HG02973 (cell line): ENCODE data around the gene TTLL5.

Experiments
- ATAC-seq: cut with Tn5 transposase; IDR thresholded peaks from one replicate; pipeline ENCODE4 v1.9.1; 2021; ENCODE audit warnings: moderate library complexity; ENCODE audit not compliant: unreplicated experiment

Gene TTLL5

DNA sequence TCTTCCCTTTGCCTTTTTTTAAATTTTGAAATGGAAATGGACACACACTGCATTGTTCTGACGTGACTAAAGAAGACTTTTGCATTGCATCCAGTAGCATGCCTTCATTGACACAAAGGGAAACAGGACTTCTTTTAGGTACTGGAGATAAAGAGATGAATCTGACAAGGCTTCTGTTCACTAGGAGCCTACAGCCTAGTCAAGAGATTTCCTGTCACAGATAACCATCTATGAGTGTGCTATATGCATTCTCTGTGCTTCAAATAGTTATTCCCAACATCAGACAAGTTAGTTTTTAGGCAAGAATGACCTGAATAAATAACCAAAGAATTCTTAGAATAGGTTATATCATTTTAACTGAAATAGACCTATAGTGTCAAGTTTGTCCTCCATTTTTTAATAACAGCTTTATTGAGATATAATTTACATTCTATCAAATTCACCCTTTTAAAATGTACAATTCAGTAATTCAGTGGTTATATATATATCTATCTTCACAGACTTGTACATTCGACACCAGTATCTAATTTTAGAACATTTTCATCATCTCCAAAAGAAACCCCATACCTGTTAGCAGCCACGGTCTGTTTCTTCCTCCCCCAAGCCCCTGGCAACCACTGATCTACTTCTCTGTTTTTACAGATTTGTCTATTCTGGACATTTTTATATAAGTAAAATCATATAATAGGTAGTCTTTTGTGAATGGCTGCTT lies 122.7 kb downstream of the TTLL5 start:
- no peak for ATAC-seq

DNA sequence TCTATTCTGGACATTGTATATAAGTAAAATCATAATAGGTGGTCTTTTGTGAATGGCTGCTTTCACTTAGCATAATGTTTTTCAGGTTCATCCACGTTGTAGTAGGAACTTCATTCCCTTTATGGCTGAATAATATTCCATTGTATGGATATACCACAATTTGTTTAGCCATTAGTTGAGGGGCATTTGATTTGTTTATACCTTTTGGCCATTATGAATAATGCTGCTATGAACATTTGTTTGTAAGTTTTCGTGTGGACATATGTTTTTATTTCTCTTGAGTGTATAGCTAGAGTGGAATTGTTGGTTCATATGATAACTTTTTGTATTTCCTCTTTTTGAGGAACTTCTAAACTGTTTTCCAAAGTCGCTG lies 123.3 kb downstream of the TTLL5 start:
- no peak for ATAC-seq

DNA sequence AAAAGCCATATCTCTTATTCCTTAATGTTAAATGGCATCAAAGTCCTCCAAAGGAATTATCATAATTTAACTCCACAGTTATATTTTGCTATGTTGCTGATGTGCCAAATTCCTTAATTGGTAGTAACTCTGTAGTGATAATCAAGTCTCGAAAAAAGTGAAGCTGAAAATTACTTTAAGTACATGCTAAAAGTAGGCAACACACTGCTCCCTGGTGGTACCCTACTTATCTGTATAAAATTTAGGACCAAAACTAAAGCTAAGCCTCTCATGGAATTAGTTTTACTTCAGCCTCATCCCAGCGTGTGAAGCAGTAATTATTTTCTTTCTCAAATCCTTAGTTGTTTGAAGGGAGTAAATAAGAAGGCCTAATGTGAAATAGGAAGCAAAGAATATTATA lies 132.8 kb downstream of the TTLL5 start:
- no peak for ATAC-seq

DNA sequence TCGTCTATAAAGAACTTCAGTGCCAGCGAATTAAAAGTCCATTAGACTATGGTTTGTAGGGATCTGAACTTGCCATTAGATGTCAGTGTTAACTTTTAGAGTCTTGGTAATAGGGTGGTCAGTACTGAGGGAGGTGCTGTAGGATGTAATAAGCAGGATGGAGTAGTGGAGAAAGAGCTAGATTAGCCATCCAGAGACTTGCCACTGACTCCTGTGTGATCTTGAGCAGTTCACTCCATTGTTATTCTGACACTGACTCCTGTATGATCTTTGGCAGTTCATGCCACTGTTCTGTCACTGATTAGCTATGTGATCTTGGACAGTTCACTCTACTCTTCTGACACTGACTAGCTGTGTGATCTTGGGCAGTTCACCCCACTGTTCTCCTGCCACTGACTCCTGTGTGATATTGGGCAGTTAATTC lies 133.6 kb downstream of the TTLL5 start:
- ATAC-seq, result no peak

DNA sequence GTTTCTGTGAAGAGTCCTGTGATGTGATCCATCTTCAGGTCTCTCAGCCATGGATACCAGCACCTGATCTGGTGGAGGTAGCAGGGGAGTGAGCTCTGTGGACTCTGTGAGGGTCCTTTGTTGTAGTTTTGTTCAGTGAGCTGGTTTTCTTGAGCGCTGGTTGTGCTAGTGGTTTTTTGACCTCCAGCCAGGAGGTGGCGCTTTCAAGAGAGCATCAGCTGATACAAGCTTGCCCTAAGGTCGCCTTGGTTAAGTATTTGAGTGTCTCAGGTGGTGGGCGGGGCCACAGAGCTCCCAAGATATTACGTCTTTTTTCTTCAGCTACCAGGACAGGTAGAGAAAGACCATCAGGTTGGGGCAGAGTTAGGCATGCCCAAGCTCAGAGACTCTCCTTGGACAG lies 139.7 kb downstream of the TTLL5 start:
- ATAC-seq, result no peak

DNA sequence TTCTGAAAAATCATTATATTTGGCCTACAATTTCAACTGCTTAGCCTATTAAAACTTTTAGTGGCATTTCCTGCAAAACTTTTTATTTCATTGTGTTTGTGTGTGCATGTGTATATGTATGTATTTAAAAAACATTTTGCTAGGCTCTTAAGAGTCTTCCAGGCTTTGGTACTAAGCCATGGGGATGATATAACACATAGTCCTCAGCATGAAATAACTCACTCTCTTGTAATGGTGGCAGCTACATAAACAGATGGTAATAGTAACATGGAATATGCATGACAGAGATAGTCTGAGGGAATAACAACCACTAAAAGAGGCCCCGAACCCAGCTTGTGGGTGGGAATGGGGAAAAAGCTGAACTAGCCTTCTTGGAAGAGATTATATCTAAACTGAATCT lies 141.4 kb downstream of the TTLL5 start:
- no peak for ATAC-seq

DNA sequence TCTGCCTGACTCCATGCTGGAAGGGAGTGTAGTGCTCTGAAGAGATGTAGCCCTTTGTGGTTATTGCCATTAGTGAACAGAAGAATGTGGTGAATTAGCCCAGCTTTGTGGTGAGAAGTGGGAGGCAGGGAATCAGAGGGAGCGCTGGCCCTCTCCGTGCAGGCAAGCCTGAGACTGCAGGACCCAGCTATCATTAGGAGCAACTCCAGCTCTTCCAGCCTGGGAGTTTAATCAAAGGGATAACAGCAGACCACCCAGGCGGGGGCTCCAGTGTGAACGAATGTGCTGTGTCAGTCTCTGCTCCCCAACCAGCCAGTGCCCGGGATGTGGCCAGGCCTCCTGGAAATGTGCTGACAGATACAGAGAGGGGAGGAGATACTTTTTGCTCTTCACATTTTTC lies 142.7 kb downstream of the TTLL5 start:
- no peak for ATAC-seq

DNA sequence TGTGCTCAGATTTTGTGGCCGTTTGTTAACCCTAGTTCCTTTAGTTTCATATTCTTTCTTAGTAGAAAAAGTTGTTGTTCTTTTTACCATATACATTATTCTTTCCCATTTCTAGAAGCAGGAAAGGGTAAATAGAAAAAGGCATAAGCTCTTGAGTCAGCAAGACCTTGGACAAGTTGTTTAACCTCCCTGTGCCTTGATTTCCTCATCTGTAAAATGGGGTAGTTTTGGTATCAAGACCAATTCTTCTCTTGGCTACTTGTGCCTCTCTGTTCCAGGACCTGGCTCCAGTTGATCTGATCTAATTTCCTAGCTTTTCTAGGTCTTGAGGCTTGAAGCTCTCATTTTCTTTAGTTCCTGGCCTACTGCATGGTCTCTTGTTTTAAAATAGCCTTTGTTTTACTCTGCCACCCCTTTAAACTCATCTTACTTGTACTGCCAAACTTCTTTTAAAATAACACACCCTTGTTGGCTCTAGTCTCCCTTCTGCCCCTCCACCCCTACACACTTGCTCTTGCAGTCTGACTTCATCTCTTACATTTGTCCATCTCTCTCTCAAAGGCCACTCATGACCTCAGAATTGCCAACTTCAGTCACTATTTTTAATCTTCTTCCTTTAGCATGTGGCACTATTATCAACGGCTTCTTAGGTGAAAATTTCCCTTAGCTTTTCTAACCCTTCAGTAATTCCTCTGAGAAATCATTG lies 143.7 kb downstream of the TTLL5 start:
- no peak for ATAC-seq

DNA sequence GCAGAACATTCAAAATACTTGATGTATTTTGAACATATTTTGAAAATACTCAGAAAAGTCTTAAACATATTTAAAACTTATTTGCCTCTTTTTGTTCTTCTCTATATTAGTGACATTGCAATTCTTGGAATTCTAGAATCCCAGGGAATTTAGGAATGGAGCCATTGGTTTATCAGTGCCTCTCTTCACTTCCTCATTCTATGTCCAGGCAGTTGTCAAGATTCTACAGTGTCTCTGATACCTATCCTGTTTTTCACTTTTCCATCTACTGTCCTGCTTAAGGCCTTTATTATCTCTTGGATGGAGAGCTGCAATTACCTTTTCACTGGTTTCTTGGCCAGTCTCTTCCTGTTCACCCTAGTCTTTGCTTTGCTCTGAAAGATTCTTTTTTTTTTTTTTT lies 144.6 kb downstream of the TTLL5 start:
- ATAC-seq, result no peak

DNA sequence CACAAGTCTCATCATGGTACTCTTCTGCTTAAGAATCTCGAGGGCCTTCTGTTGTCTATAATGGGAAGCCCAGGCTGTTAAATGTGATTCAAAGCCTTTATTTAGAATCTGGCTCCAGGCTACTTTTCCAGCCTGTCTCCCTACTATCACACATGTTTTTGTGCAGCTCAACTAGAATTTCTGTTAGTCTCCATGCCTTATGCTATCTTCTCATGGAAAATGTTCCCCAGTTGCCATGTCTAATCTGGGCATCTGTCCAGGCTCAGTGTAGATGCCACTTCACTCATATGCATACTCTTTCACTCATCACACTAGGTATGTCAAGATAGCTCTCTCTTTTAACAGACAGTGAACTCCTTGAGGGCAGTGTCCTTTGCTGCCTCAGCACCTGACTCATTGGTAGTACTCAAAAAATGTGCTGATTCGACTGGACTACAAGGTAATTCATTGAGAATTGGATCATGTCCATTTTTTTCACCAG lies 145.3 kb downstream of the TTLL5 start:
- ATAC-seq, result no peak

DNA sequence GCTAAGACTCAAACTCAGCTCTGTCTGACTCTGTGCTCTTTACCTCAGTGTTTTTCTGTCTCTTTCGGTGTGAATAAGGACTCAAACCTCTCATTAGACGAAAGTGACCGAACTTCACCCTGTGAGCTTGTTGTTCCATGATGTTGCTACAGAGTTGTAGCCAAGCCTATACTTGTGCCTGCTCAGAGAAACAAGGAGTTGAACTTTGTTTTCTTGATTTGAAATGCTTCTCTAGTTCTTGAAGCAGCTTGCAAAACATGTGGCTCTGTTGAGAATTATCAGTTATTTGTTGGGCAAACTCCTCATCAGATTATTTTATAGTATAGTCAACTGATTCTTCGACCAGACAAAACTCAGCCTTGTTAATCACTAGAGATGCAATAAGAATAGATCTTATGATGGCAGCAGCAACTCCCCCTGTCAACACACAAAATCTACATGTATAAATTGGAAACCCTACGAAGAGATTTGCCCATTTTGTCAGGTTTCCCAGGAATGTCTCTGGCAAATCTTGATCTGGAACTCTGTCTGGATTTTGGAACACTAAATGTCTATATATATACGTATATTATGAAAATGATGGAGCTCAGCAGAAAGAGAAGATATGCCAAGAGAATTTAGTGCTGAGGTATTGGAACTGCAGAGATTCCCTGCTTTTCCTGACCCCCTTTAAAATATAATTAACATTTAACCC lies 146.8 kb downstream of the TTLL5 start:
- ATAC-seq, result no peak

DNA sequence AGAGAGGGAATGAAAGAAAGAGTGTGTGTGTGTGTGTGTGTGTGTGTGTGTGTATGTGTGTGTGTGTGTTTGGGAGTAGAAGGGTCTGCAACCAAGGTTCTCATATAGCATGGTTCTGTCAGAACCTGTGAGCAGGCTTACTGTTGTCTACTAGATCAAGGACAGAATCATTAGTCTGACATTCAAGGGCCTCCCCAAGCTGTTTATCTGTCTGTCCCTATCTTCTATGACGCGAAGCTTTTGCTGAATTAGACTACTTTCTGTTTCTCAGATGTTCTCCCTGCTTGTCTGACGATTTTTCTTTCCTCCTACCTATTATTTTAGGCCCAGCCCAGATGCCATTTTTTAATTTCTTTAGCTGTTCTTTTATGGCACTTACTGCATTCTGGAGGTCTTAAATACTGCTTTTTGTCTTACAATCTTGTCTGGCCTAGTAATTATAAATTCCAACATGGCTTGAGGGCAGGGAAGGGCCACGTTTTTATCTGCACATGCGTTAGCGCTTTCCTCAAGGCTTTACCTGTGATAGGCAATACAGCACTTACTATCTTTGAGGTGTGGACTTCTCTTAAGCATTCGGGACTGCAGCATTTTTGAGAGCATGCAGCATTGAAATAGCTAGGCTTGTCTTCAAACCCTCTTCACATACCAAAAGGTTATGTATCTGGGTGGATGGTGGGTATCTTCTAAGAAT lies 150.2 kb downstream of the TTLL5 start:
- ATAC-seq, result no peak

DNA sequence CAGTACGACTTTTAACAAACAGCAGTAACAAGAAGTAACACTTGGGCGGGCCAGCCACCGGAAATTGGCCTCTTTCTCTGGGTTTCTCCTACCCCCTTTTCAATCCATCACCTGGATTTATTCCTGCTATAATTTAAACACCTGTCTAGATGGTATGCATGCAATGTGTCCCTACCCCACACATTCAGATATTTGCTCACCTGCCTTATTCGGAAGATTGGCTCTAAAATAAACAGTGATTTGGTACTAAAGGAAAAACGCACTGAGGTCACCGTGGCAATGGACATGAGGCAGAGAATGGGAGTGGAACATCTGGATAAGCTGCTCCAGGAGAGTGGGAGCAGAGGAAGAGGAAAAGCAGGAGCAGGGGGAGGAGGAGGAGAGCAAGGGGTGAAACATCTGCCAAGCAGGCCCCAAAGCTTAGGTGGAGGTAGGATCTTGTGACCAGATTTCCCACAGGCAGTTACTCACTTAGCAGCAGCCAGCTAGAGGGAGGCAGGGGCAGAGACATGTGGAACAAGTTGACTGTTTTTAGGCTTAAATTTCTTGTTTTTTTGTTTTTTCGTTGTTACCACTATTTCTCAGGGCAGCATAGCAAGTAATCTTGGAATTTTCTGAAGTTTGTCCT lies 150.9 kb downstream of the TTLL5 start:
- no peak for ATAC-seq

DNA sequence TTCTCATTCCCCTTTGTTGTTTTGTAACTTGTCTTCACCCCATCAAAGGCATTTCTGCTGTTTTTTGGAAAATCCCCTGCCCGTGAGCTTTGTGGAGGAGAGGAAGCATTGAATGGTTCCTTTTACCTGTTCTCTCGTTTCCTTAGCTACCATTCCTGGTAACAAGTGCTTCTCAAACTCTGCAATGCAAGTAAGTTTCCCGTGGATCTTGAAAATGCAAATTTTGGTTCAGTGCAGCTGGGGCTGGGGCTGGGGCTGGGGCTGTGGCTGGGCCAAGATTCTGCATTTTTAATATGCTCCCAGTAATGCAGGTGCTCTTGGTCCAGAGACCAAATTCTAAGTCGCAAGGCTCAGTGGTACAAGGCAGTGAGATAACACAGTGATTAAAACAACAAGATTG lies 151.6 kb downstream of the TTLL5 start:
- ATAC-seq, result no peak

DNA sequence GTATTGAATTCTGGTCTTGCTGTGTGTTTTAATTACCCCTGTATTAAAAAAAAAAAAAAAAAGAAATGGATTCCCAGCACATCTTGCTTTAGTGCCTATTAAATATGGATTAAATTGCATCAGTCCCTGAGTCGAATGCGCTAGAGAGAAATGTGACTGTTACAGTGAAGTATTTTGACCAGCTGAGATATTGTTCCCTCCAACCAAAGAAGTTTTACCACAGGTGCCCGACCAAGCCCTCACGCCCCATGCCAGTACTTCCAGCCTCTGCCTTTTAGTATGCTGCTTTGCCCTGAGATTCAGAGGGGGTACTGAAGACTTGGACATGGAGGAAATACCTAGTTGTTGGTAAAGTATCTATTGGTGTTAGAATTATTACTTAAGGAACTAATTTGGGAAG lies 159.7 kb downstream of the TTLL5 start:
- no peak for ATAC-seq

DNA sequence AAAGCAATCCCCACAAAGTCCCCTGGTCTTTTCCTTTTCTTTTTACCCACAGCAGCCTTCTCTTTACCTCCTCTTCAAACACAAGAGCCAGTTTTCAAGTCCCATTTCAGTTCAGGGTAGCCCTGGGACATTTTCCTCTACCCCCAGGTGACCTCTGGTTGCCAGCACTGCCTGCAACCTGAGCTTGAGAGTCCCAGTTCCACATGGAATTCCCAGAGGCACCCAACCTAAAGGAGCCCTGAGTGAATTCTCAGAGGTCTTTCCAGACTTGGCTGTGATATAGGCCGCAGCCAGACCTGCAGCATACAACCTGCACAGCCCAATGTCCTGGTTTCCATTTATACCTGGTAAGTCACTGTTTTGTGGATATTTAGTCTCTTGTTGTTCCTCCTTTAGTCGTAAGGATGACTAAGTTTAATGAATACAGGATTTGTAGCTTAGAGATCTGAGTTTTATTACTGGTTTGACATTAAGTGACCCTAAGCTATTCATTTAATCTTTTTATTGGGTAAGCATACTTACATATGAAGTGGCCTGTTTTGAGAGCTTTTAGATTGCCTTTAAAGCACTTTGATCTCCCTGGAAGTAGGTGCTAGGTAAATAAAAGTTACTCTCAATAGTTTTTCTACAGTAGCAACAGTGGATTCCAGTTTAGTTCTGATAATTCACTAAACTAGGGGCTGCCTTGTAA lies 160.9 kb downstream of the TTLL5 start:
- ATAC-seq, result no peak

DNA sequence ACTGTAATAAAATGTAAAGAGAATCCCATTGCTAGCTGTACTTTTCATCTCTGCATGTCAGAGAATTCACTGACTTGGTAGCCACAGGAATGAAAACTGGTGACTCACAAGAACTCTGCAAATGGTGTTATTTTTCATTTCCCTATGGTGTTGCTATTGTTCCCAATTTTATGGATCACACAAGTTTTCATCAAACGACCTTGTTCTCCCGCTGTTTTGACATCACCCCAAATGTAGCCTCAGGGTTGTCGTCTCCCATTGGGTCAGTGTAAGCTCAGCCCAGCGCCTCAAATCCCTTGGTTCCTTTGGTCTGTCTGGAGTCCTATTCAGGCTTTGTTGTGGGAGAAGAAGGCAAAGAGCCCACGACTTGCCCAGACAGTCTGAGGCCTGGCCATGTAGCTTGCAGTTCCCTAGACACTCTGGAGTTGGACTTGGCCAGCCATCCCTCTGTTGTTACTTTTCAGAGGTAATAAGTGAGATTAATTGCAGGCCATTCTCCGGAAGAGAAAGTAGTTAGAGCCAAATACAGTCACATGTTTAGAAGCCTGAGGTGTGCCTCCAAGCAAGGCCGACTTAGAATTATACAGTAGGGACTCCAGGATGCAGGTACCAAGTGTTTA lies 161.6 kb downstream of the TTLL5 start:
- ATAC-seq, result no peak

DNA sequence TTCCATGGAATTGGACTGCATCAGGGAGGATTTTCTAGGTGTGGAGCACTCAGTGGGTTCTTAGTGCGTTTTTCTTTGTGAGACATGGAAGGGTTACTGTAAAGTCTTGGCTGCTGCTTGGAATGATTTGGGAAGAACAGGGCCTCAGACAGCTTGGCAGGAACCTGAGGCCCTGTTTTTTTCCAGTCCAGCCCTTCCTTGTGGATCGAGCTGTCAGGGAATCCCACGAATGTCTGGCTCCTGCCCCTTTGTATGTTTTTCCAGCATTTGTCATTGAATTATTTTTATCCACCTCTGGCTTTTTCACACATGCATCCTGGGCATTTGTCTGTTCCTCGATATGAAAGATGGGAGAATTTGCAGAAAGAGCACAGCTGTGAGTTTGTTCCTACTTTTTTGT lies 162.3 kb downstream of the TTLL5 start:
- ATAC-seq, result no peak

DNA sequence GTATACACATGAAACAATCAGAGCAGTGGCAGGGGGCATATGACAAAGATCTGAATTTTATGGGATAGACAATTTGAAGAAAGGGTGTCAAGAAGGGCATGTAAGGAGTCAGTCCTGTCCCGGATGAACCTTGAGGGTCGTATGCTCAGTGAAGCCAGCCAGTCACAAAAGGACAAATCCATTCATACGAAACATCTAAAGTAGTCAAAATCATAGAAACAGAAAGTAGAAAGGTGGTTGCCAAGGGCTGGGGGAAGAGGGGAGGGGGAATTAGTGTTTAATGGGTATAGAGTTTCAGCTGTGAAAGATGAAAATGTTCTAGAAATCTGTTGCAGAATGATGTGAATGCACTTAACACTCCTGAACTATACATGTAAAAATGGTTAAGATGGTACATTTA lies 163.3 kb downstream of the TTLL5 start:
- no peak for ATAC-seq

DNA sequence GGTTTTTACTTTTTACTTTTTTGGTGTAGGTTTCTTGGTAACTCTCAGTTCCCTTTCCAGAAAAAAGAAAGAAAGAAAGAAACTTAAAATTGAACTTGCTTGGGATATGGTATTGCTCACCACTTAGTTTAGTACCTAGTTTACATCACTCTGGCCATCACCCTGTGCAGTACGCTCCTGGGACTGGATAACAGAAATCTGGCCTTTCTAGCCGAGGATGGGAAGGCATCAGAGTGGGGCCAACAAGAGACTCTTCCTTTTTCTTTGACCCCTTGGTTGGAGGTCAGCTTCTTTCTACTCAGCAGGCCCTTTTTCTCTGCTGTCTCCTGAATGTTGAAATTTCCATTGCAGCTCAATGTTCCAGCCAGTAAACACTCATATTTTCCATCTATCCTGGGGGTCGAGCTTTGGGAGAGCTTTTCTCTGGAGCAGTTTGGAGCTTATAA lies 164.1 kb downstream of the TTLL5 start:
- no peak for ATAC-seq
